ENCODE measurements around the gene RPS14. TPM values are rescaled to one million over a fixed set of nuclear protein-coding genes. Genes with fewer than 3 reads are reported as not detected.

The RPS14 gene
- total and polyA plus RNA-seq, 9 of the 15 experiments (the other 6 are each of a cell fraction or from before 2014, with no cell fraction given) = 1,824 to 5,983 (median 3,017) TPM

GRCh38 chr5:150404941-150405816 lies 44.4 kb downstream of the RPS14 start:
- DNase-seq (ENCODE audit: extremely low read depth in 1 of 4, low spot score in 3 of 4) (no peak), FAIRE-seq (no peak), ATAC-seq (no peak)
- whole genome bisulfite sequencing (ENCODE audit: insufficient coverage, low coverage, missing lambda C conversion rate) = 49% methylated on average over 6 of the region's 9 CpGs
- peaks cover 3% of the 10 kb centered on the region for H3K9me1 ChIP-seq (ENCODE audit: control insufficient read depth, insufficient read depth, low read length)
- H3K36me3 ChIP-seq (ENCODE audit: control insufficient read depth, insufficient read depth, low read length) = peaks cover 22% of the 10 kb centered on the region; the same call in 2 of the 3 replicates
- no peaks in the 10 kb centered on the region for H3K9me3 ChIP-seq (replicated peaks; ENCODE audit: control insufficient read depth, insufficient read depth, low read depth, low read length)
- H3K4me1 ChIP-seq (replicated peaks in 1 of 2; ENCODE audit: control insufficient read depth in 2 of 2, insufficient read depth in 2 of 2, low read length in 2 of 2) = peaks cover 9 to 11% of the 10 kb centered on the region in 2 experiments; a peak in 3 of 5 replicates
- H3K79me2 ChIP-seq (ENCODE audit: control insufficient read depth, insufficient read depth, low read length) = no peaks in the 10 kb centered on the region
- H3K27me3 ChIP-seq (ENCODE audit: control insufficient read depth in 2 of 2, insufficient read depth in 2 of 2, low read length in 2 of 2) = peaks cover 0 to 8% of the 10 kb centered on the region in 2 experiments; a peak in 1 of 5 replicates
- no peak overlapping the region for H3K27ac ChIP-seq (ENCODE audit: extremely low read depth, low read depth, low read length)
- ChIA-PET POLR2A (interaction anchor here (0.6 to 2.0 kb wide), 5 partner anchors 9 to 154 kb away, joined by 3 to 5 read pairs (median 4); no protein-coding TSS in a partner anchor), CTCF (ENCODE audit: low intra/inter-chr PET ratio) (no interaction called here)
- H3K9ac ChIP-seq (ENCODE audit: insufficient read depth in 1 of 2, low read depth in 2 of 2, low read length in 2 of 2) = 0 out of 4 replicates have a peak overlapping the region, but pooled peaks of 1 of the 2 experiments have one; percentile 14
- no TSS peak for BruUV-seq (replicated peaks)
- no peak overlapping the region for H2AFZ ChIP-seq (ENCODE audit: low read depth, low read length)
- peaks cover 2% of the 10 kb centered on the region; the same call in 1 of the 2 replicates for H4K20me1 ChIP-seq (replicated peaks; ENCODE audit: control insufficient read depth, insufficient read depth, low read length)
- H3K4me3 ChIP-seq = no peak overlapping the region
- intact Hi-C loops (cut with micrococcal nuclease) = no loop called here
- in situ Hi-C loops (cut with MboI) = no loop called here
- no peak overlapping the region for H3K4me2 ChIP-seq (ENCODE audit: insufficient read depth, low read length)
- TF ChIP-seq ZNF277 (CRISPR knock-in tag; IDR thresholded peaks at IDR 0.05; ENCODE audit: borderline replicate concordance) (no peak), TGIF2 (CRISPR knock-in tag; IDR thresholded peaks at IDR 0.05) (no peak), PATZ1 (CRISPR knock-in tag; IDR thresholded peaks at IDR 0.05; ENCODE audit: borderline replicate concordance) (no peak), NCOA4 (IDR thresholded peaks at IDR 0.05; ENCODE audit: partially characterized antibody) (no peak), U2AF1 (optimal IDR thresholded peaks at IDR 0.05; ENCODE audit: low read depth, low read length) (no peak), ZNF766 (CRISPR knock-in tag; conservative IDR thresholded peaks at IDR 0.05) (no peak), HMBOX1 (IDR thresholded peaks at IDR 0.05) (no peak), CREB1 (IDR thresholded peaks at IDR 0.05) (no peak), CREB1 (CRISPR knock-in tag; IDR thresholded peaks at IDR 0.05) (no peak), ZNF57 (CRISPR knock-in tag; IDR thresholded peaks at IDR 0.05) (no peak), ATF3 (IDR thresholded peaks at IDR 0.05) (no peak), ATF3 (CRISPR knock-in tag; conservative IDR thresholded peaks at IDR 0.05) (no peak), ARID3A (IDR thresholded peaks at IDR 0.05; ENCODE audit: borderline replicate concordance, low read depth, low read length) (no peak)
